ENCODE measurements around the gene TMEM38B.
A peak's percentile ranks its signal among the peaks of the same experiment; 100 is the strongest.

The TMEM38B gene, protein sequence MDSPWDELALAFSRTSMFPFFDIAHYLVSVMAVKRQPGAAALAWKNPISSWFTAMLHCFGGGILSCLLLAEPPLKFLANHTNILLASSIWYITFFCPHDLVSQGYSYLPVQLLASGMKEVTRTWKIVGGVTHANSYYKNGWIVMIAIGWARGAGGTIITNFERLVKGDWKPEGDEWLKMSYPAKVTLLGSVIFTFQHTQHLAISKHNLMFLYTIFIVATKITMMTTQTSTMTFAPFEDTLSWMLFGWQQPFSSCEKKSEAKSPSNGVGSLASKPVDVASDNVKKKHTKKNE

DNA sequence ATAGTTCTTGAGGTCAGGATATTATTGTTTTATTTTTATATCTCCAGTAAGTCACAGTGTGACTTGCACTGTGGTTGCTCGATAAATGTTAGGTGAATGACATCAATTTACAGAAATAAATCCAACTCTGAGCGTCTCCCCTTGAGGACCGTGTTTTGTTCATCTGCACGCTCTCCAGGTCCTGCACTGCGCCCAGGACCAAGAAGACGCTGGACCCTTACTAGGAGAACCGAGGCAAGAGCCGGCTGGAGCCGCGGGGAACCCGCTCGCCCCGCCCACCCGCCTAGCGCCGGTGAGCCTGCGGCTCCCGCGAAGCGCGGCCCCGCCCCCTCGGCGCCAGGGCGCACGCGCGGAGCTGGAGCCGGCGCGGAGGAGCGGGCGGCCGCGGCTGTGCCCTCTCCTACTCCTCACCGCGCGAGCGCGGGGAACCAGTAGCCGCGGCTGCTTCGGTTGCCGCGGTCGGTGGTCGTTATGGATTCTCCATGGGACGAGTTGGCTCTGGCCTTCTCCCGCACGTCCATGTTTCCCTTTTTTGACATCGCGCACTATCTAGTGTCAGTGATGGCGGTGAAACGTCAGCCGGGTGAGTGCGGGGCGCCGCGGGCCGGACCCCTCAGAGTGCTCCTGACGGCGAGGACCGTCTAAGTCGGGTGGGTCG is at the start of gene TMEM38B:
TMEM38B (plus strand) TSS at position 352 of the 658 bp plus-strand sequence; CDS start at position 472, 120 bp downstream.
- DNase-seq, result peak; percentile 87

DNA sequence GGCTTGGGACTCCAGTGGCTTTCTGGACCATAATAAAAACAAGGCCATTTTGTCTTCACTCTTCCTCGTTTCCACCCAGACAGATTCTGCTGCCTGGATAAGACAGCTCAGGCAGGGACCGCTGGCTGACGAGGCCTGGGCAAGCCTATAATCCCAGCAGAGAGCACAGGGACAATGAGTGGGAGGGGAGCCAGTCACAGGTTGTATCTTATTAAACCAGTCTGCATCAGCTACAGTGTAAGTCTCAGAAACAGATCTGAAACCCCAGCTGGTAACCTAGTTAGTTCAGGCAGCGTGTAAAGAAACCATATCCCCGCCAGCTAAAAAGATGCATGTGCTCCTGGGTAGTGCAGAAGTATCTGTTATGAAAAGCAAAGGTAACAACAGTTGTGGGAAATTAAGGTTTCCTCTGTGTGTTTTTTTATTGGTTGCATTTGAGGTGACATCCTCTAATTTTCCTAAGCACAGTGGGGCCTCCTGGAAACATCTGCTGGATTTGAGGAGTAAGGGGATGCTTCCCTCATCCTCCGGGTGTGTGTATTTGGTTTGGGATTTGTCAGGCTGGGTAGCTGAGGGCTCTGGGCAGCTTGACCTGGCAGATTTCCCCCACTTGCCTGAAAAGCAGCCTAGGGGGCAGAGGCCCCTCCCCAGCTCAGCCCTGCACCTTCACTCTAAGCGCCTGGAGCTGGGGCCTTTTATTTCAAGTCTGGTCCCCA is 47.3 kb upstream of the TMEM38B start:
- DNase-seq, result no peak

DNA sequence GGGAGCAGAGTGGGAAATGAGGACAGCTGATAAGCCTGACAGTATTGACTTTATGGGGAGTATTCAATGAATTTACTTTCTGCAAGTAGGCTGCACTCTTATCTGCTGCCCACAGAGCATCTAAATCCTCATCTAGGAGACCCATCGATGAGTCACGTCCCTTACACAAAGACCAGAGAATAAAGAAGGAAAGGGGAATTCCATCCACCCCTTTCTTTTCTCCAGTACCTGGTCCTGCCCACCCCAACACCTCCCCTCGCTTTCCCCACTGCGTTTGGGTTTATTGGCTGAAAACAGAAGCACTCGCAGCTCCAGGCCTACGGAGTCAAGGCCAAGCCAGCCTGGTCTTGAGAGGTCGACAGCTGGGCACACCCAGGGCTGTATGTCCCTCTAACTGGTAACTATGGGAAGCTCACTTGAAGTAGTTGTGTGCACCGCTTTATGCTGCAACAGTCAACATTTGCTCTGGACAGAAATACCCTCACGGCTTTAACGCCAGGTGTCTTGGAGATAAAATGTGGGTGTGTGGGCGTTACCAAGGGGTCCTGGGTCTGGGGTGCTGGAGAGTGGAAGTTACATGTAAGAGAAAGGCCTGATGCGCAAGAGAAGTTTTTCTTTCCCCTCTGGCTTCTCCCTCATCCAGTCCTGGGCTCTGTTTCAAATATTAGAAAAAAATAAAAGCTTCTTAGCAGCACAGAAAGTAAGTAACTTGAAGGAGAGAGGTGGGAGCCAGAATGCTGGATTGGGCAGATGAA is 46.6 kb upstream of the TMEM38B start:
- no peak for DNase-seq

DNA sequence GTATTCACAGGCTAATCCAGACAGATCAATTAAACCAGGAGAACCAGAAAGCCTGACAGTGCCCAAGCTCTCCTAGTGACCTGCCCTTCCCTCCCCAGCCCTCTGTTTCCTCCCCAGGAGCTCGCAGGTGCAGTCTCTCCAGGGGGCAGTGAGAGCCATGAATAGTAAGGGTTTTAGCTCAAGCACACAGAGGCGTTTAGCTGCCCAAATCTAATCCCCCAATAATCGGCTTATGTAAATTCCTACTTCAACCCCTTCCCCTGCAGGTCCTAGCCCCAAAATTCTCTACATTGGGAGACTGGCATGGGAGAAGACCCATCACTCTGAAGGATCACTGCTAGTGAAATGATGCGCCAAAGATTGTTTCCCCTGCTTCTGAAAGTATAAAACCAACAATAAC is 42.5 kb upstream of the TMEM38B start:
- DNase-seq, result no peak

DNA sequence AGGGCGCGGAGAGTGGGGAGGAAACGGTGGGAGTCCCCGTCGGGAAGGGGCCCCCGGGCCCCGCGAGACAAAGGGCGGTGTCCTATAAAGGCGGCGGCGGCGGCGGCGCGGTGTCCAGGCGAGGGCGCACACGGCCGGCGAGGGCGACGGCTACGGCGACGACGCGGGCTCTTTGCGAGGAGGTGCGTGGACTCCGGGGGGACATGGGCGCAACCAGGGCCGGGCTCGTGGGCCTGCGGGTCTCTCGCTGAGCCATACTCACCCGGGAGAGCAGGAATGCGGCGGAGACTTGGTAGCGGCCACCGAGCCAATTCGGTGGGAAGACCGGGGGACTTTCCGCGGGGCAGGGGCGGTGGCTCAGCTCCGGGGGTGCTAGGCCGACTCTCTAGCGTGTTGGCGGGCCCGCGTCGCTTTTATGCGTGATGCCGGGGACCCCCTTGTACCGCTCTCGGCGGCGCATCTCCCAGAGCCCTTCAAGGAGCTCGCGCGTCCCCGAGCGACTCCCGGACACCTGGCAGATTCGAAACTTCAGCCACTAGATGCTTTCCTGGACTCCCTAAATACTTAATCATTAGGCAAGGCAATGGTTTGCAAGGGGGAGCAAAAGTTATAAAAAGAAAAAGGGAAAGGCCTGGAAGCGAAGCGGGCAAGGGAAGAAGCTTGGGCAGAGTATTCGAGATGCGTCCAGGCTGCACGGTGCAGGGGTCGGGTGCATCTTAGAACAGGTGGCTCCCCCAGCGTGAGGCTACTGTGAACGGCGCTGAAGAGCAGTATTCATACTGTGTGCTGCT is 38.0 kb upstream of the TMEM38B start:
- no peak for DNase-seq

DNA sequence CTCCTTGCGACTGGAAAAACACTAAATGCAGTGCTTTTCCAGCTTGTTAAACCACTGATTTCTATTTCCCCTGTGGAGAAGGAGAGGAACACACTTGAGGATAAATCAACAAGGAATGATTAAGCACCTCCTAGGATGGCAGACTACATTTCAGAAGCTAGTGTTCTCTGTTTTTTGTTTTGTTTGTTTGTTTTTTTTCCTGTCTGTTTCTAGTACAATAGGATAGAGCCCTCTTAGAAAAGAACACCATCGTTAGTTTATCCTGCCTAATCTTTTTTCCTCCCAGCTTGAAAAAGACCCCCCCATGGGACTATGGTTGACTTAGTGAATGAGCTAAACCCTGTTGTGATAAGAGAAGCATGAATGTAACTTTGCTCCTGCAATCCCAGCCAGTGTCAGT is 36.0 kb upstream of the TMEM38B start:
- no peak for DNase-seq

DNA sequence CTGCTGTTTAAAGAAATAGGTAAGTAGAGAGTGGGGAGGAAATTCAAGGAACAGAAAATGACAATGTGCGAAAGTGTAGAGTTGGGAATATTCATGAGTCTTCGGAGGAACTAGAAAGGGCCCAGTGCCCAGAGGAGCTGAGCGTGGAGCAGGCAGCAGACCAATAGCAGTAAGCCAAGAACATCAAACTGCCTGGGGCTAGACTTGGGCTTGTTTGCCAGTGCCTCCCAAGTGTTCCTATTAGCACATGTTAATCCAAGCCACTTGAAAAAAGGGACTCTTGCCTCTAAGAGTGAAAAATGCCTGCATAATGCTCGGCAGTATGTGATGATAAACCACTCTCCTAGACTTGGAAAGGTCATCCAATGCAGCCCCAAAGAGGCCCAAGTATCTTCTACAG is 33.3 kb upstream of the TMEM38B start:
- no peak for DNase-seq

DNA sequence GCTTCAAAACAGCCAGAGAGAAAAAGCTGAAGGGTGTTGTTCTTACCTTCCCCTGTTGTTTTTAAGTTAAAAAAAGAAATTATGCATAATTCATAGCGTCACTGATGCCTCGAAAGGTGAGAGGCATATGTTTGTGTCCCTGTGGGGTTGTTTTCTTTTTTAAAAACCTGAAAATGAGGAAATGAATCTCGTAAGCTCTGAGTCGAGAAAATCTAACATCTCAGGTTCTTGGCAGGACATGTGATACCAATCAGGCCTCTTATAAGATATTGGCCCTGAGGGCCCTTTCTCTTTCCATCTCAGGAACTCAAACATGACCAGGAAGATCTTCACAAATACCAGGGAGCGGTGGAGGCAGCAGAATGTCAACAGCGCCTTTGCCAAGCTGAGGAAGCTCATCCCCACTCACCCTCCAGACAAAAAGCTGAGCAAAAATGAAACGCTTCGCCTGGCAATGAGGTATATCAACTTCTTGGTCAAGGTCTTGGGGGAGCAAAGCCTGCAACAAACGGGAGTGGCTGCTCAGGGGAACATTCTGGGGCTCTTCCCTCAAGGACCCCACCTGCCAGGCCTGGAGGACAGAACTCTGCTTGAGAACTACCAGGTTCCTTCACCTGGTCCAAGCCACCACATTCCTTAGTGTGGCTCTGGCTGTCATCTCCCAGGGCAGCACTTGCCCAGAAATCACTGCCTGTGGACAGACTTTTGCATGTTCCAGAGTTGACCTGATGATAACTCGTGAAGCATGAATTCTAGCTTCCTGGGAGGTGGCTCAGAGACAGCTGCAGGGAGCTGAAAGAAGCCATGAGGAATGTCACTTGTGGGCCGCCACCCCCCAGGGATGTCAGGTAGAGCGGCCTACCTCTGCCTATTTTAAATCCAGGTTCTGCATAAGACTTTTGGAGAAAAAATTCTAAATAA is 31.9 kb upstream of the TMEM38B start, which contains the start of gene TAL2:
TAL2 (plus strand) TSS at position 274 of the 921 bp plus-strand sequence; CDS start at position 314, 40 bp downstream.
- DNase-seq, result no peak

DNA sequence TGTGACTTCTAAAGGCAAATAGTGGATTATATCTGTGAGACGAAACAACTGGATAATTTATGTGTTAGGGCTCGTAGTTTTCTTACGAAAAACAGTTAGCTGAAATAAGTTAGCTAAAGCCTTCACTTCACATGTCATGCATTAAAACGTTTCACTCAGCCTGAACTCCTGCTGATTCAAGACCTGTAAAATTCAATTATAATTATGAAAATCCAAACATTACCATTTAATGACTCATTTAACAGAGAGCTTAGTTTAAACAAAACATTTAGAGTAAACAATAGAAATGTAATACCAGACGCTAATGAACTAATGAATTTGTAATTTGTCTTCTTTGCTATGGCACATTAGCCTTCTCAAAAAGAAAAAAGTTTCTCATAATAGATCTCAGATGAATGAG is 30.4 kb upstream of the TMEM38B start:
- DNase-seq, result no peak

DNA sequence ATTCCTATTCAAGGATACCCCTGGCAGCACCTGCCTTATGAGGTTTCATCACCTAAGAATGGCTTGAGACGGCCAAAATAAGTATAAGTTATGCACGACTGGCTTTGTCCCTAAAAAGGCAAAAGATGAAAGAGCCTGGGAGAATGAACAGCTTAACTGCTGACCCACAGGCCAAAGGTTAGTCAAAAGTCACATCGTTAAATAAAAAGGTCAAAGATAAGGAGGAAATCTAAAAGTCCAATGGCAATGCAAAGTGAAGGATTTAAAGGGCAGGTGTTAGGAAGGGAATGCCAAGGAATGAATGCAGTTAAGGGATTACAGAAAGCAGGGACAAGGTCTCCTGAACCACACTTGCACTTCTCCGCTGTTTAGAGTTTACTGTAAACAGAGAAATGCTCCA is 26.5 kb upstream of the TMEM38B start:
- no peak for DNase-seq

DNA sequence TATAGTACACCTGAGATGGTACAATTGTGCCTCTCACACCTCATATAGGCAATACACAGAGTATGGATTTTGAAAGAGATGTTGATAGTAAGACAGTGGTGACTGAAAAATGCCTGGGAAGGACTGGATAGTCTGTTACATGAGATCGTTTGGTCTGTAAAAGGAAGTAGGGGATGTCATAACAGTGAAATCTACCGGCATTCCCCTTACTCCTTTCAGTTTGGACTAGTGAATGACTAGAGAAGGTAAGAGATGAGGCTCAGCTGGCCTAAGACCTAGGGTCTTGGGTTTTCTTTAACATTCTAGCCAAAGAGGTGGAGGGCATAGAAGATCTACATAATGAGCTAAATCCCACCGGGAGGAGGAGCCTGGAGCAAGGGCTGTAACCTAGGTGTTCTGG is 24.0 kb upstream of the TMEM38B start:
- no peak for DNase-seq

DNA sequence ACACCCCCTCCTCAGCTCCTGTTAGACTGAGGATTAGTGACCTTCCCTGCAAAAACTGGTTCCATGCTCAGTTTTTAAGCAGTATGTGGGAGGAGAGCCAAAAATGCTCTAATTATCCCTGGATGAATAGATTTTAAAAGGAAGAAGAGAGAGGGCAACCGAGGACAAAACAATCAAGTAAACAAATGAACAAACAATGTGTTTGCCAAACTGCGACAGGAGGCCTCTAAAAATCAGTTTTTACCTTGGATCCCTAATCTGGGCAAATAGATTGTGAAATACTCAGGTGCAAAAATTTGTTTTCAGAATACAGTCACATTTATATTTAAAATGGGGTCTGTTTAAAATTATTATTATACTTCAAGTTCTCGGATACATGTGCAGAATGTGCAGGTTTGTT is 23.6 kb upstream of the TMEM38B start:
- no peak for DNase-seq

DNA sequence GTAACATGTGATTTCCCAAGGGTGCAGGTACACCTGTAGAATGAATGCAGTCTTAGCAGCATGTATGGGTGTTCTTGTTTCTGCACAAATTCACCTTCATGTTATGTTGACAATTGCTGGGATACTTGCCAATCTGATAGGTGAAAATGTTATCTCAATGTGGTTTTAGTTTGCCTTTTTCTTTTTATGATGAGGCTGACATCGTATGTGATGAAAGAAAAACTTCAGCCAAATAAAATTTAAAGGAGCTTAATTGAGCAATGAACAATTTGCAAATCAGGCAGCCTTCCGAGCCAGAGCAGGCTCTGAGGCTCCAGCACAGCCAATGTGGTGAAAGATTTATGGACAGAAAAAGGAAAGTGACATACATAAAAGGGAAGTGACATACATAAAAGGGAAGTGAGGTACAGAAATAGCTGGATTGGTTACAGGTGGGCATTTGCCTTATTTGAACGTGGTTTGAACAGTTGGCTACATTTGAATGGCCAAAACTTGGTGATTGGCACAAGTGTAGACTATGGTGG is 21.6 kb upstream of the TMEM38B start:
- DNase-seq, result no peak

DNA sequence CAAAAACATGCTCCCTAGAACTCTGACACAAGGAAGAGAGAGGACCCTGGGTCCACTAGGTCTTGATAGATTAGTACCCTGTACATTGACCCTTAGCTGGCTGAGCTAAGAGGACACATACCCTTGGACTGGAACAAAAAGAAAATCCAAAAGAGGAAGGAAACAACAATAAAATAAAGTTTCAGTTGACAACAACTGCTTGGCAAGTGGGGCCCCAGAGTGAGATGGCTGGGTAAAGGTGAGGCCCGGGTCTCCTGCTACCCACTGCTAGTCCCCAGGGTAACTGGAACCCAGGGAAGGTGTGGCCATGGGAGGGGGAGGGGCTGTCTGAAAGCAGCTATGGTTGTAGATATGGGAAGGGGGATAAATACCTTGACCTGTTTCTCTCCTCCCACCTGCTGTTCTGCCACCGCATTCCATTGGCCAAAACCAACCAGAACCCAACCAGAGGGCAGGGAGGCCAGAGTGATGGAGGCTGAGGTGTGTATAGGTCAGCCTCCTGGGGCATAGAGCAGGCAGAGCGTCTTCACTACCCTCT is 20.4 kb upstream of the TMEM38B start:
- DNase-seq, result no peak

DNA sequence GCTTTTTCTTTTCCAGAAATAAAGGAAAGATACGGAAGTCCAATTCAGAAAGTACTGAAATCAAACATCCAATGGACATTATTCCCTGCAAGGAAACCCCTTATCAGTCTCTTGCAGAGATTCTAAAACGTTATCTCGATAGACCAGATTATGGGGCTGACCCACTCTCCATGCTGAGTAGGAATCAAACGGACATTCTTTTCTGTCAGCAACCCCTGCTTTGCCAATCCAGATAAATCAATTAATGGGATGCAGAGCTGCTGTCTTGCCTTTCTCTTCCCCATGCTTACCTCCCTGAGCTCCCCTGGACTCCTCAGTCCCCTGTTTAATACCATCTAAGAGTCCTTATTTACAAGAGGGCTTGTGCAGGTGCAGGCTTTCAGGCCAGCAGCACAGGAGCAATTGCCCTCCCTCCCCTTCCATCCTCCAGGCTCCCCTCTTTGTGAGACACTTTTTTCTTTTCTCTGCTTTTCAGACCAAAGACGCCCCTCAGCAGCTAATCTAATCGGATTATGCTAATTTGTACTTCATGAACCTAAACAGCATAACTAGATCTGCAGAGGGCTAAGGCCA is 17.9 kb upstream of the TMEM38B start:
- DNase-seq, result no peak

DNA sequence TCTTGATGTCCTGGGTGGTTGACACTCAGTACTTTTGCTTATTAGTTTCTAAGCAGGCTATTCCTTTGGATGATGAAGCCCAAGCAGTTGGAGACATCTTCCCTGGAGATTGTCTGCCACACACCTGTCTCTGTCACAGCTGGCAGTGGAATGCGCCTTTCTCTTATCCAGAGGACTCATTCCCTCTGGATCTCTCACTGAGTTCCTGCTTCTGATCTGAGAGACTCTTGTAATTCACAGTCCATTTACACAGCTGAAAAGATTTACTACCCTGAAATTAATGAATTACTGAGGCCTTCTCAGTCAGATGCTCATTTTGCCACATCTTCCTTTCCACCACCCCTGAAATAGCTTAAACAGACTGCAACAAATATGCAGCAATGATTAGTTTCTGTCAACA is 16.2 kb upstream of the TMEM38B start:
- no peak for DNase-seq

DNA sequence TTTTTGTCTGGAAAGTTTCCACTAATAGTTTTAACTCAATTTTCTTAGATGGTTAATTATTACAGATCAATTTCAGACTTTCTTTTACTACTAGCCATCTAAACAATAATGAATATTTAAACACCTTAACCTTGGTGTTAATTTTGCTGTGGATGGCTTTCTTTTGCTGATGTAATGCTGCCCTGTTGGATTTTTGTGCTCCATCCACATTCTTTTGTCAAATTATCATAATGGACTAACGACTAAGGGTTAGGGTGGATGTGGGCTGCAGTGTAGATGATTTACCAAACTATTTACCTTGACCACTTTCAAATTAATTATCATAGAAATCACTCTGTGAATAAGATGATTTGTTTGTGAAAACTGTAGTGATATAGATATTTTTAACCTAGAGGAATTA is 15.6 kb upstream of the TMEM38B start:
- DNase-seq, result no peak

DNA sequence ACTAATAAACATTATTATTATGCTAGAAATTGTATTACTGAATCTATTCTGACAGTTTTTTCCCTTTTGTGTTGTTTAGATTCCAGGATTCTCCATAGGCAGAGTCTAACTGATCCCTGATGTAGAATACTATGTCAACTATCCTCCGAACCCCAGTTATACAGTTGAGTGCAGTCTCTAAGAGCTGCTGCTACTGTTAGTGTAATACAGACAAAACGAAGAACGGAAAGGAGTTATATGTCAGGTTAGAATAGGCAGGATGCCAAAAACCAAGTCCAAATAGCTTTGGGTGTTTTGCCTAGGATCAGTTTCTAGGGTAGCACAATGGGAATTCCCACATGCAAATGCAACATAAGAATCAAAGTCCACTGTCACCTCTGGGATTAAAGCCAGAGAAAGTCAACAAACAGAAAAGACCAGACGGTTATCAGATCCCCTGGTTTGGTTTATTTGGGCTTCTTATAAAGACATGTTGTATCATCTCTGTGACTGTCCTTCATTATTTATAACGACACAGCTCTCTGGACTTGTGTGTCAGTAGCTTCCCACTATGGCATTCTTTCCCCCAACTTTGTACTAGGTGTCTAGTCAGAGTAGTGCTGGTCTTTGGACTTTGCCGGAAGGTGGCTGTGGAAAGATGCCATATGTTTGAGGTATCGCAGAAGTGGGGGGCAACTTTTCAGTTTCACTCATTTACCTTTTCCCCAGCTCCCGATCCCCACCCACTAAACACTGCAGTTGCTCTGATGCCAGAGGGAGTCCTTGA is 14.9 kb upstream of the TMEM38B start:
- DNase-seq, result no peak

DNA sequence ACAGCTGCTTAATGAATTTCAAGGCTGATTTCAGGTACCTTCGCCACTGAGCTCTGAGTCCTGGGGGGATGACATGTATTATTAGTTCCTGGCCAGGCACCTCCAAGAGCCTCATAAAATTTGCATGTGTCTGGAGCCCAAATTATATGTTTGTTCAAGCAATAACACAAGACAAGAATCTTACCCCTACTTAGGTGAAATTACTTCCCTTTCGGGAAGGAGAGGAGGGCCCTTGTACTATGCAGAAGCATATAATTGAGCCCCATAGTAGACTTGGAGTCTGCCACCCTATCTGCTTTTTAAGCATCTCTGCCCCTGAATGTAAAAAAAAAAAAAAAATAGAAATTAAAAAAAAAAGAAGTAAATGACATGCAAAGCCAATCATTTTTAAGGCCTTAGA is 13.0 kb upstream of the TMEM38B start:
- no peak for DNase-seq

DNA sequence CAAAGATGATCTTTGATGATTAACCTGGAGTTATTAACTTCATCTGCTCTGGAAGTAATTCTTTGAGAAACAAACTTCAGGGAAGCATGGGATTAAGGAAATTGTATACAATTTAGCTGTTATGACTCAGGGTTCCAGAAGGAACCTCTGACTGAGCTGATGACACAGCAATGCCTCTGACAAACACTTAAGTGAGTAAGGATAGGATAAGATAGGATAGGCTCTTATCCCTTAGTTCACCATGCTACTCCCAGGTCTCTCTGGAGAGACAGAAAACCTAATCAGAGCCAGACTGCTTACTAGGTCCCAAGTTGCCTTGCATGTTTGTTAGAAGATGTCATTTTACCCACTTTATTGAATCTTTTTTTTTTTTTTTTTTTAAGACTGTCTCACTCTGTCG is 12.6 kb upstream of the TMEM38B start:
- DNase-seq, result no peak

Data from 8988T (cell line).